Left lung (tissue), 10 donors: Measurements from ENCODE around the gene LAMA2. TPM values are rescaled to one million over a fixed set of nuclear protein-coding genes. Genes with fewer than 3 reads are reported as not detected.

Experiments used
- ATAC-seq: fragments of 200-7000 bp; cut with Tn5 transposase; one replicate; pipeline ENCODE4 v1.9.1; 2020; ENCODE audit warnings: moderate library complexity
- DNase-seq, 4 donors: peaks; one replicate each; pipeline ENCODE4 v3.0.0-alpha.2; 2013 to 2020
- H3K27ac ChIP-seq, 2 donors: fragments of 200-600 bp; sonication (generic) in 1 of 2; one replicate each; pipeline versions ENCODE4 v1.5.0 to v1.8.0; 2020 to 2021
- H3K27me3 ChIP-seq, 2 donors: fragments of 200-600 bp; sonication (generic) in 1 of 2; one replicate each; pipeline versions ENCODE4 v1.5.0 to v1.8.0; 2020 to 2021
- H3K36me3 ChIP-seq, 2 donors: fragments of 200-600 bp; sonication (generic) in 1 of 2; one replicate each; pipeline versions ENCODE4 v1.5.0 to v1.8.0; 2020 to 2021
- H3K4me1 ChIP-seq, 2 donors: fragments of 200-600 bp; one replicate each; pipeline ENCODE4 v1.8.0; 2021
- H3K4me3 ChIP-seq, 2 donors: fragments of 200-600 bp; sonication (generic) in 1 of 2; one replicate each; pipeline versions ENCODE4 v1.5.0 to v1.8.0; 2020 to 2021; ENCODE audit warnings: mild to moderate bottlenecking in 1 of 2
- H3K9me3 ChIP-seq, 2 donors: fragments of 200-600 bp; sonication (generic) in 1 of 2; one replicate each; pipeline versions ENCODE4 v1.5.0 to v1.8.0; 2020 to 2021
- CTCF ChIP-seq, 2 donors: fragments of 200-600 bp; sonication (generic) in 1 of 2; IDR thresholded peaks; one replicate each; pipeline versions ENCODE4 v1.5.0 to v1.8.0; 2021; ENCODE audit warnings: antibody characterized with exemption in 2 of 2
- intact Hi-C, 2 donors: fragments of 100-400 bp; cut with DNase I; formaldehyde crosslinking; loops; one replicate each; pipeline versions ENCODE4 v1.11.2 to v1.14.2; 2022
- polyA plus RNA-seq, 6 donors: library from polyadenylated mRNA; unstranded; fragments of 120-200 nt; gene quantifications; one replicate each; pipeline ENCODE4 v1.2.1, GENCODE V29; 2013; ENCODE audit not compliant: insufficient read length in 6 of 6
- total RNA-seq, 2 donors: library from RNA; stranded (reverse); fragmentation: NEBNext Ultra II Directional; extraction: Animal tissue kit (Norgen Biotek cat#: 25700); gene quantifications; one replicate each; pipeline ENCODE4 v1.2.1, GENCODE V29; 2021
- donor health status: DM: no; HTN: yes; CAD: no.
- donor health status: DM: no; HTN: no; CAD: no.

LAMA2 gene
- total and polyA plus RNA-seq, 8 donors, result 32.7 to 91.7 (median 64.7) TPM

DNA sequence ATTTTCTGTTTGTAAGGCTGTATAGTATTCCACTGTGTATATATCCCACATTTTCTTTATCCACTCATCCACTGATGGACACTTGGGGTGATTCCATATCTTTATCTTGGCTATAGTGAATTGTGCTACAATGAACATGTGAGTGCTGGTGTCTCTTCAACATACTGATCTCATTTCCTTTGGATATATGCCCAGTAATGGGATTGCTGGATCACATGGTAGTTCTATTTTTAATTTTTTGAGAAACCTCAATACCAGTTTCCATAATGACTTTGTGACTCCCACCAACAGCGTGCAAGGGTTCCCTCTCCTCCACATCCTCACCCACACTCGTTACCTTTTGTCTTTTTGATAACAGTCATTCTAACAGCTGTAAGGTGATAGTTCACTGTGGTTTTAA, 661.0 kb downstream of the LAMA2 start:
- Histone ChIP-seq H3K4me1 (no peaks in the 10 kb centered on the region), H3K27me3 (no peaks in the 10 kb centered on the region), H3K27ac (no peak overlapping the region), H3K9me3 (no peaks in the 10 kb centered on the region), H3K36me3 (peaks cover 0 to 3% of the 10 kb centered on the region in 2 donors), H3K4me3 (no peak overlapping the region)
- intact Hi-C loops, result no loop called here
- DNase-seq, result no peak
- ATAC-seq, result no peak
- no peak for TF ChIP-seq CTCF (IDR thresholded peaks at IDR 0.05)

GRCh38 chr6:129544892-129545612, 662.1 kb downstream of the LAMA2 start:
- H3K36me3 ChIP-seq, result no peaks in the 10 kb centered on the region
- no peaks in the 10 kb centered on the region for H3K27me3 ChIP-seq
- DNase-seq (no peak), ATAC-seq (no peak)
- intact Hi-C loops, result no loop called here
- no peaks in the 10 kb centered on the region for H3K9me3 ChIP-seq
- H3K4me3 ChIP-seq, result no peak overlapping the region
- TF ChIP-seq CTCF (IDR thresholded peaks at IDR 0.05), result no peak
- H3K27ac ChIP-seq, result no peak overlapping the region
- H3K4me1 ChIP-seq, result no peaks in the 10 kb centered on the region

GRCh38 chr6:129546702-129547101, 663.8 kb downstream of the LAMA2 start:
- no peak for ATAC-seq
- Histone ChIP-seq H3K4me1 (no peaks in the 10 kb centered on the region), H3K27ac (no peak overlapping the region), H3K27me3 (no peaks in the 10 kb centered on the region), H3K4me3 (no peak overlapping the region), H3K9me3 (no peaks in the 10 kb centered on the region), H3K36me3 (no peaks in the 10 kb centered on the region)
- TF ChIP-seq CTCF (IDR thresholded peaks at IDR 0.05), result no peak
- DNase-seq, result no peak
- intact Hi-C loops, result no loop called here

GRCh38 chr6:129551486-129551885, 668.5 kb downstream of the LAMA2 start:
- Histone ChIP-seq H3K36me3 (no peaks in the 10 kb centered on the region), H3K27me3 (no peaks in the 10 kb centered on the region), H3K4me1 (no peaks in the 10 kb centered on the region), H3K9me3 (no peaks in the 10 kb centered on the region), H3K27ac (no peak overlapping the region), H3K4me3 (no peak overlapping the region)
- intact Hi-C loops, result no loop called here
- TF ChIP-seq CTCF (IDR thresholded peaks at IDR 0.05), result no peak
- ATAC-seq (no peak), DNase-seq (no peak)

DNA sequence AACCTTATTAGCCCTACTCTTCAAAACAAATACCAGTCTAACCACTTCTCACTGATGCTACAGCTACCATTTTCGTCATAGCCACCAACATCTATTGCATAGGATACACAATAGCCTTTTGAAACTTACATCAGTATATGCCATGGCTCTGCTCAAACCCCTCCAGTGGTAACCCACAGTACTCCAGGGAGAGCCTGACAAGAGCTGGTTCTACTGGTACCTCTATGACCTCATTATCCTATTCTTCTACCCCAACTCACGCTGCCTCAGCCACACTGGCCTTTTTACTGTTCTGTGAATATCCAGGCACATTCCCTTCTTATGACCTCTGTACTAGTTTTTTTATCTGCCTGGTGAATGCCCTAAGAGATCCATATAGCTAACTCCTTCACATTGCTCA, 669.5 kb downstream of the LAMA2 start:
- no peaks in the 10 kb centered on the region for H3K4me1 ChIP-seq
- no peaks in the 10 kb centered on the region for H3K9me3 ChIP-seq
- DNase-seq, result no peak
- TF ChIP-seq CTCF (IDR thresholded peaks at IDR 0.05), result no peak
- no peak overlapping the region for H3K4me3 ChIP-seq
- intact Hi-C loops, result no loop called here
- H3K27me3 ChIP-seq, result no peaks in the 10 kb centered on the region
- no peaks in the 10 kb centered on the region for H3K36me3 ChIP-seq
- H3K27ac ChIP-seq, result no peak overlapping the region
- no peak for ATAC-seq
